Naive thymus-derived CD8-positive, alpha-beta T cell (primary cell): ENCODE data around the gene ENC1. TPM values are rescaled to one million over a fixed set of nuclear protein-coding genes. Genes with fewer than 3 reads are reported as not detected.
"Not testable (repeated sequence)": the region's sequence is repeated elsewhere in the genome, so short reads cannot be mapped to it uniquely, and the experiment has no call there.

Experiments used
- ATAC-seq, 2 donors: fragments of 150-1000 bp; cut with Tn5 transposase in 1 of 2; sonication (Bioruptor Pico), chemical (Tn5 transposase) in 1 of 2; 1 replicate in 1 of 2; 2 replicates in 1 of 2; pipeline ENCODE4 v1.10.0; 2021; ENCODE audit warnings: mild to moderate bottlenecking in 2 of 2, moderate library complexity in 2 of 2
- POLR2A ChIA-PET: fragments of 350-600 bp; sonication (Branson Sonifier 250); formaldehyde crosslinking; loops from one replicate; lab custom pipeline; 2021; ENCODE audit warnings: antibody characterized with exemption; lab: Charles Lee
- DNase-seq, 10 donors: peaks; one replicate each; pipeline versions ENCODE4 v3.0.0 to v3.0.0-alpha.2; 2020 to 2022
- H3K27ac Mint-ChIP-seq, 10 donors: one replicate each; pipeline ENCODE4 v1.8.0; 2020 to 2022; ENCODE audit warnings: mild to moderate bottlenecking in 10 of 10, mixed read lengths in 10 of 10, moderate library complexity in 4 of 10, inconsistent platforms in 1 of 10
- H3K27me3 Mint-ChIP-seq, 5 donors: one replicate each; pipeline ENCODE4 v1.8.0; 2021 to 2022; ENCODE audit warnings: mixed read lengths in 5 of 5
- H3K36me3 Mint-ChIP-seq, 3 donors: one replicate each; pipeline ENCODE4 v1.8.0; 2020 to 2022; ENCODE audit warnings: mixed read lengths in 3 of 3, mild to moderate bottlenecking in 2 of 3, inconsistent platforms in 1 of 3
- H3K4me1 Mint-ChIP-seq, 4 donors: one replicate each; pipeline ENCODE4 v1.8.0; 2021 to 2022; ENCODE audit warnings: mixed read lengths in 4 of 4
- H3K4me3 Mint-ChIP-seq, 10 donors: one replicate each; pipeline ENCODE4 v1.8.0; 2020 to 2022; ENCODE audit warnings: mild to moderate bottlenecking in 10 of 10, mixed read lengths in 10 of 10, moderate library complexity in 6 of 10, inconsistent platforms in 1 of 10
- H3K9me3 Mint-ChIP-seq, 9 donors: one replicate each; pipeline ENCODE4 v1.8.0; 2020 to 2022; ENCODE audit warnings: mixed read lengths in 9 of 9, mild to moderate bottlenecking in 3 of 9, inconsistent platforms in 1 of 9, moderate library complexity in 1 of 9
- polyA plus RNA-seq, 3 donors: library from polyadenylated mRNA; unstranded; fragments of 300-500 nt; fragmentation: Illumina TruSeq; gene quantifications; one replicate each; pipeline ENCODE4 v1.2.3, GENCODE V29; 2021
- total RNA-seq, 8 experiments: library from RNA in 2 of 8; stranded (reverse) in 2 of 8; gene quantifications; one replicate each; pipeline ENCODE4 v1.2.3 and lab custom pipeline; 2021 to 2026

The ENC1 gene
- total RNA-seq = under 1 TPM; 0.65 to 0.91 TPM
- polyA plus RNA-seq = 1 to 10 TPM in 1 of 3 donors, under 1 TPM in 1, not detected in 1; 0.05 to 6.4 TPM
- 0.52 to 41.8 (median 1.4) reads per million in 6 experiments for total RNA-seq (lab: John Stamatoyannopoulos, UW)

GRCh38 chr5:74640450-74640953 lies at the start of gene ENC1:
Gene ENC1, minus strand, starts transcription at chr5:74640728. Its CDS starts 4,243 bp downstream, at chr5:74636485.
- ATAC-seq (peak; percentile 84 to 92), DNase-seq (peak; percentile 22 to 85 (median 62))
- peak within 1 kb of the TSS in 7 of 10 donors; percentile 15 to 96 (median 49) for H3K27ac Mint-ChIP-seq
- H3K27me3 Mint-ChIP-seq = peaks cover 12 to 38% (median 31%) of the 10 kb centered on the region in 5 donors
- POLR2A ChIA-PET = interaction anchor here (0.9 kb wide), 1 partner anchor 65 kb away, joined by 3 read pairs; no protein-coding TSS in a partner anchor
- peaks cover 20 to 39% (median 28%) of the 10 kb centered on the region in 4 donors for H3K4me1 Mint-ChIP-seq
- H3K9me3 Mint-ChIP-seq = no peaks in the 10 kb centered on the region
- H3K36me3 Mint-ChIP-seq = no peaks in the 10 kb centered on the region
- peak within 1 kb of the TSS; percentile 80 to 96 (median 92) for H3K4me3 Mint-ChIP-seq

GRCh38 chr5:74686962-74687751 lies 46.6 kb upstream of the ENC1 start:
- peaks cover 8 to 28% (median 26%) of the 10 kb centered on the region in 4 donors for H3K4me1 Mint-ChIP-seq
- no peaks in the 10 kb centered on the region for H3K9me3 Mint-ChIP-seq
- POLR2A ChIA-PET = no interaction called here
- peak overlapping the region in 7 of 10 donors; percentile 9 to 85 (median 53) for H3K27ac Mint-ChIP-seq
- DNase-seq (no peak), ATAC-seq (no peak)
- H3K36me3 Mint-ChIP-seq = peaks cover 0 to 27% (median 0%) of the 10 kb centered on the region in 3 donors
- H3K27me3 Mint-ChIP-seq = no peaks in the 10 kb centered on the region
- H3K4me3 Mint-ChIP-seq = peak overlapping the region in 7 of 10 donors; percentile 1 to 89 (median 84)

DNA sequence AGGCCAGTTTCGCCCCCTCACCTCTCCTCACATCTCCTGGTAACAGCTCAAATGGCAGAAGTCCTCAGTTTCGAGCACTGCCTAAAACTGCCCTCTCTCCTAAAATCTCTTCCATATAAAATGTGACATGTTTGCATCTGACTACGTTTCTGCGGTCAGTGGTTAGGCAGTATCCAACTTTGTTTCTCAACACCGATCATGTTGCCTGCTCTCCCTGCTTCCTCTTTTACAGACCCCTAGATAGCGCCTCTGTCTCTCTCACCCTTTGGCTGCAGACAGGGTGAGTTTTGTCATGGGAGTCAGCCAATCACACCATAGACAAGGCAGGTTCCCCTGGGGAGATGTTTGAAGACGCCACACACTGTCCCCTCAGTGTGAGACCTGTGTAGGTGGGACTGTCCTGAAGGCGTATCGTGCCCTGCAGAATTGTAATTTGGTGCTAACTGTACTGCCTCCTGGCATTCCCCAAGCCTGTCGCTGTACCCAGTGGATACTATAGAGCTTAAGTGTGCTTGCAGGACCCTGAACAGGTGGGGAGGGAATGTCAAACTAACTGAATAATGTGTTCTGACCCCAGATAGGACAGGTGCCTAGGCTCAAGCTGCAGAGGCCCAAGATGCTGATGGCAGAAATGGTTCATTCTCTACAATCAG lies 45.6 kb upstream of the ENC1 start:
- Mint-ChIP-seq H3K4me3 (peak overlapping the region; percentile 79 to 91 (median 85)), H3K9me3 (no peaks in the 10 kb centered on the region), H3K27me3 (no peaks in the 10 kb centered on the region), H3K27ac (peak overlapping the region; percentile 21 to 92 (median 81)), H3K4me1 (peaks cover 8 to 28% (median 26%) of the 10 kb centered on the region in 4 donors), H3K36me3 (peaks cover 0 to 24% (median 0%) of the 10 kb centered on the region in 3 donors)
- peak in 4 of 10 donors; percentile 11 to 23 (median 20) for DNase-seq
- POLR2A ChIA-PET = interaction anchor here (0.8 to 2.1 kb wide), 2 partner anchors 81 to 180 kb away, joined by 3 to 9 read pairs; partner anchors contain the start of genes GFM2 and NSA2
- ATAC-seq = peak; percentile 18 to 43

GRCh38 chr5:74684900-74685851 lies 44.6 kb upstream of the ENC1 start, which contains the start of gene HEXB:
Gene HEXB, plus strand, starts transcription at chr5:74685233. Its CDS starts 28 bp downstream, at chr5:74685261.
- POLR2A ChIA-PET = interaction anchor here (0.7 to 2.1 kb wide), 3 partner anchors 80 to 180 kb away, joined by 3 to 9 read pairs (median 4); partner anchors contain the start of genes GFM2 and NSA2
- Mint-ChIP-seq H3K36me3 (peaks cover 0 to 15% (median 0%) of the 10 kb centered on the region in 3 donors), H3K27ac (peak within 1 kb of the TSS; percentile 21 to 93 (median 86)), H3K9me3 (no peaks in the 10 kb centered on the region), H3K4me1 (peaks cover 8 to 28% (median 26%) of the 10 kb centered on the region in 4 donors), H3K27me3 (peaks cover 0 to 2% (median 0%) of the 10 kb centered on the region in 5 donors), H3K4me3 (peak within 1 kb of the TSS; percentile 79 to 91 (median 85))
- ATAC-seq (peak; percentile 87 to 95), DNase-seq (peak; percentile 60 to 85 (median 70))

- Mint-ChIP-seq H3K4me1 (peaks cover 0 to 2% (median under 1%) of the 10 kb centered on the region in 4 donors), H3K4me3 (no peak overlapping the region), H3K27me3 (peaks cover 3 to 11% (median 6%) of the 10 kb centered on the region in 5 donors), H3K9me3 (no peaks in the 10 kb centered on the region), H3K27ac (no peak overlapping the region), H3K36me3 (no peaks in the 10 kb centered on the region)
- POLR2A ChIA-PET = no interaction called here
- ATAC-seq (no peak), DNase-seq (no peak)
Observed at GRCh38 chr5:74679966-74680365, 39.4 kb upstream of the ENC1 start.

- H3K4me3 Mint-ChIP-seq, H3K4me1 Mint-ChIP-seq, POLR2A ChIA-PET, H3K27ac Mint-ChIP-seq, H3K36me3 Mint-ChIP-seq, ATAC-seq, H3K9me3 Mint-ChIP-seq, DNase-seq: not testable (repeated sequence)
- peaks cover 3 to 11% (median 6%) of the 10 kb centered on the region in 5 donors for H3K27me3 Mint-ChIP-seq
Observed at GRCh38 chr5:74679300-74679699, 38.8 kb upstream of the ENC1 start.

DNA sequence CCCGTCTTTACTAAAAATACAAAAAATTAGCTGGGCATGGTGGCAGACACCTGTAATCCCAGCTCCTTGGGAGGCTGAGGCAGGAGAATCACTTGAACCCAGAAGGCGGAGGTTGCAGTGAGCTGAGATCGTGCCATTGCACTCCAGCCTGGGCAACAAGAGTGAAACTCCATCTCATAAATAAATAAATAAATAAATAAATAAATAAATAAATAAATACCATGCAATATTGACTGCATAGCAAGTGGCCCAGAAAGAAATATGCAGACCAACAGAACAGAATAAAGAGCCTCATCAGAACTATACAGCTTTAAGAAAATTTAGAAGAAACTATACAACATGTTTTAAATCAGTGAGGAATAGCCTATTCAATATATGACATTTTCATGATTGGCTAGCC lies 37.6 kb upstream of the ENC1 start:
- H3K4me3 Mint-ChIP-seq, H3K36me3 Mint-ChIP-seq, ATAC-seq, H3K4me1 Mint-ChIP-seq, H3K27ac Mint-ChIP-seq, POLR2A ChIA-PET, DNase-seq, H3K9me3 Mint-ChIP-seq: not testable (repeated sequence)
- peaks cover 3 to 11% (median 8%) of the 10 kb centered on the region in 5 donors for H3K27me3 Mint-ChIP-seq

- H3K27ac Mint-ChIP-seq, H3K9me3 Mint-ChIP-seq, DNase-seq, H3K4me1 Mint-ChIP-seq, H3K36me3 Mint-ChIP-seq, H3K4me3 Mint-ChIP-seq, POLR2A ChIA-PET, ATAC-seq: not testable (repeated sequence)
- peaks cover 5 to 20% (median 14%) of the 10 kb centered on the region in 5 donors for H3K27me3 Mint-ChIP-seq
Observed at GRCh38 chr5:74676466-74676865, 35.9 kb upstream of the ENC1 start.

GRCh38 chr5:74673011-74673790 lies 32.7 kb upstream of the ENC1 start:
- peak in 3 of 10 donors; percentile 19 to 25 (median 23) for DNase-seq
- no peak overlapping the region for H3K4me3 Mint-ChIP-seq
- H3K27me3 Mint-ChIP-seq = peaks cover 2 to 16% (median 9%) of the 10 kb centered on the region in 5 donors
- no peak for ATAC-seq
- peaks cover 0 to 4% (median 0%) of the 10 kb centered on the region in 9 donors for H3K9me3 Mint-ChIP-seq
- H3K27ac Mint-ChIP-seq = peak overlapping the region in 1 of 10 donors; percentile 46
- no peaks in the 10 kb centered on the region for H3K4me1 Mint-ChIP-seq
- POLR2A ChIA-PET = interaction anchor here (0.6 kb wide), 1 partner anchor 42 kb away, joined by 4 read pairs; no protein-coding TSS in a partner anchor
- no peaks in the 10 kb centered on the region for H3K36me3 Mint-ChIP-seq

- no peaks in the 10 kb centered on the region for H3K4me1 Mint-ChIP-seq
- peaks cover 2 to 16% (median 10%) of the 10 kb centered on the region in 5 donors for H3K27me3 Mint-ChIP-seq
- H3K4me3 Mint-ChIP-seq = no peak overlapping the region
- no peak for DNase-seq
- POLR2A ChIA-PET = no interaction called here
- peaks cover 0 to 4% (median 0%) of the 10 kb centered on the region in 9 donors for H3K9me3 Mint-ChIP-seq
- H3K36me3 Mint-ChIP-seq = no peaks in the 10 kb centered on the region
- H3K27ac Mint-ChIP-seq = no peak overlapping the region
- ATAC-seq = no peak
Observed at GRCh38 chr5:74672215-74672877, 31.8 kb upstream of the ENC1 start.
